Sigmoid colon (tissue), 7 donors: Measurements from ENCODE around the gene CDKN2D. TPM values are rescaled to one million over a fixed set of nuclear protein-coding genes. Genes with fewer than 3 reads are reported as not detected.
"Not testable (repeated sequence)": the region's sequence is repeated elsewhere in the genome, so short reads cannot be mapped to it uniquely, and the experiment has no call there.

Experiments
- DNase-seq: peaks from one replicate; pipeline ENCODE4 v3.0.0-alpha.2; 2019
- H3K27ac ChIP-seq, 4 donors: fragments of 200-600 bp; sonication (generic); one replicate each; pipeline ENCODE4 v1.5.1; 2016 to 2019; ENCODE audit warnings: mild to moderate bottlenecking in 1 of 4
- H3K27me3 ChIP-seq, 3 donors: fragments of 200-600 bp; sonication (generic); one replicate each; pipeline ENCODE4 v1.5.1; 2019; ENCODE audit warnings: mild to moderate bottlenecking in 1 of 3
- H3K36me3 ChIP-seq, 4 donors: fragments of 200-600 bp; sonication (generic); one replicate each; pipeline ENCODE4 v1.5.1; 2016 to 2019
- H3K4me1 ChIP-seq, 4 donors: fragments of 200-600 bp; sonication (generic); one replicate each; pipeline ENCODE4 v1.5.1; 2017 to 2019
- H3K4me3 ChIP-seq, 4 donors: fragments of 200-600 bp; sonication (generic); one replicate each; pipeline ENCODE4 v1.5.1; 2017 to 2019; ENCODE audit warnings: mild to moderate bottlenecking in 2 of 4, moderate library complexity in 1 of 4
- H3K9me3 ChIP-seq, 4 donors: fragments of 200-600 bp in 3 of 4; sonication (generic) in 3 of 4; one replicate each; pipeline versions ENCODE4 v1.5.1 to v1.6.1; 2013 to 2019
- EP300 ChIP-seq, 4 donors: sonication (generic); formaldehyde crosslinking; IDR thresholded peaks; one replicate each; pipeline ENCODE4 v1.6.1; 2017; ENCODE audit warnings: antibody characterized with exemption in 4 of 4
- POLR2A ChIP-seq, 2 donors: fragments of 450-650 bp; IDR thresholded peaks; one replicate each; pipeline ENCODE4 v1.6.1; 2016; ENCODE audit warnings: antibody characterized with exemption in 2 of 2, mild to moderate bottlenecking in 2 of 2, moderate library complexity in 2 of 2
- POLR2AphosphoS5 ChIP-seq, 4 donors: sonication (generic); formaldehyde crosslinking; IDR thresholded peaks; one replicate each; pipeline ENCODE4 v1.6.1; 2017; ENCODE audit warnings: antibody characterized with exemption in 4 of 4
- WGBS, 2 donors: extraction: QIAGEN DNeasy Blood & Tissue Kit; methylation state at CpG; one replicate each; pipeline ENCODE4 v1.1.7; 2013; 5-methylcytosine and 5-hydroxymethylcytosine counted together
- intact Hi-C: fragments of 100-400 bp; cut with DNase I; formaldehyde crosslinking; loops from one replicate; pipeline ENCODE4 v1.15.1; 2023
- polyA plus RNA-seq, 3 donors: library from polyadenylated mRNA; stranded (reverse); fragments of 200-250 nt; gene quantifications; one replicate each; pipeline ENCODE4 v1.2.3, GENCODE V29; 2013
- total RNA-seq, 4 donors: library from RNA; depleted of rRNA; stranded (reverse); fragments of >200 nt; gene quantifications; one replicate each; pipeline ENCODE4 v1.1.0, GENCODE V29; 2016
- TF ChIP-seq, protein P1 (sequence below), 4 experiments: fragments of 450-650 bp in 3 of 4; fragments of 200-600 bp in 1 of 4; IDR thresholded peaks; one replicate each; pipeline ENCODE4 v1.5.1; 2016 to 2019; ENCODE audit warnings: antibody characterized with exemption in 4 of 4, mild to moderate bottlenecking in 3 of 4, moderate library complexity in 2 of 4
- donor health status: healthy with polysubstance abuse.
- donor health status: Bipolar disorder and iron deficiency.
- donor health status: healthy.

Gene CDKN2D
- total and polyA plus RNA-seq, 7 donors = 7.5 to 28.2 (median 14.9) TPM

DNA sequence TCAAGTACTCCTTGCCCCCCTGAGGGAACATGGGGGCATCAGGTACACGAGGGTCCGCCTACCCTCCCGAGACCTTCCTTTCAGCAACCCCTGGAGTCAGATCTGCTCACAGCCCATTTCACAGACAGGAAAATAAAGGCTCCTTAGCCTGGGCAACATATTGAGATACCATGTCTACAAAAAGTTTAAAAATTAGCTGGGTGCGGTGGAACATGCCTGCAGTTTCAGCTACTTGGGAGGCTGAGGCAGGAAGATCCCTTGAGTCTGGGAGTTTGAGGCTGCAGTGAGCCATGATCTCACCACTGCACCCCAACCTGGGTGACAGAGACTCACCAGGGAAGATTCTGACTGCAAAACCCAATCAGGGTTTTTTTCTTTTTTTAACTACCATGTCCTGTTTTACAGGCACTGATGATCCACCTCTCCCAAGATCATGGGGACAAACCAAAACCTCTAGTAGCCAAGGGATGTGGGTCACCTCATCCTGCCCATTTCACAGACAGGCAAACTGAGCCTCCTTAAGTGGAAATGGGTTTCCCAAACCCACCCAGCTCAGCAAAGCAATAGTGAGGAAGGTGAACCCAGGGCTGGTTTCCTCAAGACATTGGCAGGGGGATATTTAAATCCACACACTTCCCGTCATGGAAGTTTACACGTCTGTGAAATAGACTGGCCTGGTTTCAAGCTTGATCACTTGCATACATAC lies 6.4 kb upstream of the CDKN2D start:
- Histone ChIP-seq H3K27ac (no peak overlapping the region), H3K9me3 (no peaks in the 10 kb centered on the region), H3K27me3 (peaks cover 0 to 6% (median 0%) of the 10 kb centered on the region in 3 donors), H3K4me1 (peaks cover 0 to 10% (median 4%) of the 10 kb centered on the region in 4 donors), H3K4me3 (no peak overlapping the region), H3K36me3 (no peaks in the 10 kb centered on the region)
- DNase-seq = no peak
- intact Hi-C loops = no loop called here
- TF ChIP-seq POLR2AphosphoS5 (IDR thresholded peaks at IDR 0.05) (no peak), EP300 (IDR thresholded peaks at IDR 0.05) (no peak), POLR2A (IDR thresholded peaks at IDR 0.05) (no peak)
- TF ChIP-seq, protein P1, sequence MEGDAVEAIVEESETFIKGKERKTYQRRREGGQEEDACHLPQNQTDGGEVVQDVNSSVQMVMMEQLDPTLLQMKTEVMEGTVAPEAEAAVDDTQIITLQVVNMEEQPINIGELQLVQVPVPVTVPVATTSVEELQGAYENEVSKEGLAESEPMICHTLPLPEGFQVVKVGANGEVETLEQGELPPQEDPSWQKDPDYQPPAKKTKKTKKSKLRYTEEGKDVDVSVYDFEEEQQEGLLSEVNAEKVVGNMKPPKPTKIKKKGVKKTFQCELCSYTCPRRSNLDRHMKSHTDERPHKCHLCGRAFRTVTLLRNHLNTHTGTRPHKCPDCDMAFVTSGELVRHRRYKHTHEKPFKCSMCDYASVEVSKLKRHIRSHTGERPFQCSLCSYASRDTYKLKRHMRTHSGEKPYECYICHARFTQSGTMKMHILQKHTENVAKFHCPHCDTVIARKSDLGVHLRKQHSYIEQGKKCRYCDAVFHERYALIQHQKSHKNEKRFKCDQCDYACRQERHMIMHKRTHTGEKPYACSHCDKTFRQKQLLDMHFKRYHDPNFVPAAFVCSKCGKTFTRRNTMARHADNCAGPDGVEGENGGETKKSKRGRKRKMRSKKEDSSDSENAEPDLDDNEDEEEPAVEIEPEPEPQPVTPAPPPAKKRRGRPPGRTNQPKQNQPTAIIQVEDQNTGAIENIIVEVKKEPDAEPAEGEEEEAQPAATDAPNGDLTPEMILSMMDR (IDR thresholded peaks at IDR 0.05) = no peak
- WGBS, 2 donors = 88 to 93% methylated on average over 6 of the region's 6 CpGs

DNA sequence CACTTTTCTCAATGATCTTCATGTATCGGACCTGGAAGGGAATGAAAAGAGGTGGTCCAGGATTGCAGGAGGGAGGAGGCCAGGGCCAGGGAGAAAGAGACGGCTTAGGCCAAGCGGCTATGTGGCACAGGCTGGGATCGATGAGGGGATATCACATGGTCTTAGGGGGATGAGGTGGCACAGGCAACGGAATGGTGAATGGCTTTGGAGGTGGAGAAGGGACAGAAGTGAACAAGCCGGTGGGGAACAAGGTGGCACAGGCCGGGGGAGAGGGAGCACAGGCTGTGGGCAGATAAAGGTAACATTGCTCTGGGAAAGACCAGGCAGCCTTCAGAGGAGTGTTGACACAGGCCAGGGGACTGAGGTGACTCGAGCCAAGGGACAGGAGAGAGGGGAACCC lies 5.7 kb upstream of the CDKN2D start:
- TF ChIP-seq POLR2AphosphoS5 (IDR thresholded peaks at IDR 0.05) = no peak
- 87 to 89% methylated on average over 8 of the region's 8 CpGs for WGBS, 2 donors
- Histone ChIP-seq H3K4me1 (peaks cover 0 to 15% (median 9%) of the 10 kb centered on the region in 4 donors), H3K36me3 (no peaks in the 10 kb centered on the region), H3K27ac (no peak overlapping the region), H3K27me3 (peaks cover 0 to 6% (median 0%) of the 10 kb centered on the region in 3 donors), H3K4me3 (no peak overlapping the region), H3K9me3 (no peaks in the 10 kb centered on the region)
- no peak for DNase-seq
- intact Hi-C loops = no loop called here

DNA sequence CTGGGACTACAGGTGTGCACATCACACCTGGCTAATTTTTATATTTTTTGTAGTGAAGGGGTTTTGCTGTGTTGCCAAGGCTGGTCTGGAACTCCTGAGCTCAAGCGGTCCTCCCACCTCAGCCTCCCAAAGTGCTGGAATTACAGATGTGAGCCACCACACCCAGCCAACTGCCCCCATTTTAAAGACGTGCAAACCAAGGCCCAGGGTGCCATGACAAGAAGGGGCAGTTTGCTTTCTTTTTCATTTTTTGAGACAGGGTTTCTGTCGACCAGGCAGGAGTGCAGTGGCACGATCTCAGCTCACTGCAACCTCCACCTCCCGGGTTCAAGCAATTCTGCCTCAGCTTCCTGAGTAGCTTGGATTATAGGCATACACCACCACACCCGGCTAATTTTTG lies 5.0 kb upstream of the CDKN2D start:
- WGBS, 2 donors = 88 to 92% methylated on average over 6 of the region's 6 CpGs

DNA sequence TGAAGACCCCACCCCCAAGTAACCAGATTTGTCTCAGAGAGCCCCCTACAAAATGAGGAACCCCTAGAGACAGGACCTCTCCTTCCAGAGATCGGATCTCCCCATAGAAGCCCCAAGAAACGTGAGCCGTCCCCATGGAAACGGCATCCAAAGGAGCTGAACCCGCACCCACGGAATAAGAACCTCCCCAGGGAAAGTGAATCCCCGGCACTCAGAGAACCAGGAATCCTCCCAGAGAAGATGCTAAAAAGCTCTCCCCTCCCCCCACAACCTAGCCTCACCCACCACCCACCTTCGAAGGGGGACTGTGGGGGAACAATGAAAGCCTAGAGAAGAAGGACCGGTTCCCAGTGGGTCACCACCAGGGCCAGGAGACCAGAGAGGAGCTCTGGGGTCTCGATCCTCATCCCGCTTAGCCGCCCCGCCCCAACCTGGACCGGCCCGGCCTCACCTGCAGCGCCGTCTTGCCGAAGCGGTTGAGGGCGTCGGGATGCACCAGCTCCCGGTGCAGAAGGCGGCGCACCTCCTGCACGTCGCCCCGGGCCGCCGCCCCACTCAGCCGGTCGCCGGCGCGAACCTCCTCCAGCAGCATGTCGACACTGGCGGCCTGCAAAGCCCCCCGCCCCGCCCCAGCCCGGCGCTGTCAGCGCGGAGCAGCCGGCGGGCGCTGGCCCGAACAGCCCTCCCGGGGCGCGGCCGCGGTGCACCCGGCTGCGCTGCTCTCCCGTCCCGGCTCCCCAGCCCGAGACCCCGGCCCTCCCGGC lies 535 bp downstream of the CDKN2D start:
- no peaks in the 10 kb centered on the region for H3K27me3 ChIP-seq
- whole genome bisulfite sequencing, 2 donors = 1% methylated on average over 58 of the region's 58 CpGs
- intact Hi-C loops = loop anchor here (2.0 to 5.0 kb wide), 3 partner anchors 25 to 166 kb away; partner anchors contain the start of genes ATG4D, CDC37 and KEAP1

More for the DNA sequence above, 5.0 kb upstream of the CDKN2D start:
- H3K36me3 ChIP-seq, H3K9me3 ChIP-seq, intact Hi-C loops, H3K27ac ChIP-seq, H3K4me3 ChIP-seq, H3K27me3 ChIP-seq, DNase-seq: not testable (repeated sequence)
- peaks cover 0 to 19% (median 13%) of the 10 kb centered on the region in 4 donors for H3K4me1 ChIP-seq

DNA sequence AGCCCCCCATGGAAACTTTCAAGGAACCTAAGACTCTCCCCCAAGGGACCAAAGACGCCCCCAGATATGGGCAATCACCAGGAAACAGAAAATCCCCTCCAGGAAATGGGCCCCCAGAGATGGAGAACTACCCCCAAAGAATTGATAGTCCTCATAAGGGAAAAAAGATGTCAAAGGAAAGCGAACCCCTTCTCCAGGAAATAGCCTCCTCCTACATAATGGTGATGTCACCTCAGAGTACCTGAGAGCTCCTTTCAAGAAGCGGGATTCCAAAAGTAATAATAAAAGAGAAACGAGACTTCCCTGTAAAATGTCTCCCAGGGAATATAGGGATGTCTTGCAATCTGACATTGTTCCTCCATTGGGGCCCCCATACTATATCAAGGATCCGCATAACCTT lies 1.1 kb downstream of the CDKN2D start:
- TF ChIP-seq EP300 (IDR thresholded peaks at IDR 0.05) = no peak
- Histone ChIP-seq H3K27ac (peak overlapping the region; percentile 81 to 94 (median 88)), H3K4me1 (peaks cover 0 to 54% (median 44%) of the 10 kb centered on the region in 4 donors), H3K27me3 (no peaks in the 10 kb centered on the region), H3K4me3 (peak overlapping the region; percentile 49 to 96 (median 84)), H3K36me3 (no peaks in the 10 kb centered on the region), H3K9me3 (no peaks in the 10 kb centered on the region)
- DNase-seq = no peak
- intact Hi-C loops = loop anchor here (2.0 to 5.0 kb wide), 3 partner anchors 25 to 165 kb away; partner anchors contain the start of genes ATG4D, CDC37 and KEAP1
- 20 to 24% methylated on average over 5 of the region's 5 CpGs for WGBS, 2 donors

More for the DNA sequence above, 535 bp downstream of the CDKN2D start:
- Histone ChIP-seq H3K9me3 (no peaks in the 10 kb centered on the region), H3K27ac (peak overlapping the region; percentile 81 to 94 (median 88)), H3K36me3 (no peaks in the 10 kb centered on the region), H3K4me3 (peak overlapping the region; percentile 49 to 96 (median 84)), H3K4me1 (peaks cover 0 to 54% (median 44%) of the 10 kb centered on the region in 4 donors)
- DNase-seq = peak; percentile 79
- TF ChIP-seq POLR2AphosphoS5 (IDR thresholded peaks at IDR 0.05) = no peak
- TF ChIP-seq, protein P1 (IDR thresholded peaks at IDR 0.05) = no peak
- TF ChIP-seq EP300 (IDR thresholded peaks at IDR 0.05) = no peak
- TF ChIP-seq POLR2A (IDR thresholded peaks at IDR 0.05) = no peak
